Fibroblast of the aortic adventitia (primary cell): ENCODE data around the gene HOXC11. TPM values are rescaled to one million over a fixed set of nuclear protein-coding genes. Genes with fewer than 3 reads are reported as not detected.

ENCODE experiments used
- DNase-seq: peaks from one replicate; pipeline ENCODE4 v3.0.0-alpha.2; 2010; ENCODE audit warnings: low read depth
- H3K4me3 ChIP-seq: 2 replicates; pipeline ENCODE4 v1.5.1; 2011; ENCODE audit warnings: low read depth, mild to moderate bottlenecking, control low read depth, low read length, moderate library complexity
- total RNA-seq: library from RNA; depleted of rRNA; stranded (reverse); fragments of >200 nt; gene quantifications from 2 replicates; pipeline ENCODE4 v1.2.3, GENCODE V29; 2012; ENCODE audit warnings: low replicate concordance
- TF ChIP-seq, protein P1 (sequence below): IDR thresholded peaks from 2 replicates; pipeline ENCODE4 v1.5.1; 2011; ENCODE audit warnings: mild to moderate bottlenecking, low read length, control low read depth, inconsistent platforms; ENCODE audit not compliant: insufficient read depth

Gene HOXC11
- total RNA-seq, 1 donor: not detected

DNA sequence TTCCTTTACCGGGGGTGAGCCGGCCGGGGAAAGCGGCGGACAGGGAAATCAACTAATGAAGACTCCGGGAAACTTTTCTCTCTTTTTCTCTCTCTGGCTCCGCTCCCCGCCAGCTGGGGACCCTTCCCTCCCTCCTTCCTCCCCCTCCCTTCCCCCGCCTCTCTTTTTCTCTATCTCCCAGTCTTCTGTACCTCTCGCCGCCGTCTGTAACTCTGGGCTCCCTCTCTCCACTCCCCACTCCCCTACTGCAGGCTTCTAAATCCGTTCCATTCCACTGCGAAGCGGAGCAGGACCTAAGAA, 6.9 kb upstream of the HOXC11 start:
- DNase-seq: no peak
- H3K4me3 ChIP-seq: no peak overlapping the region
- TF ChIP-seq, protein P1, sequence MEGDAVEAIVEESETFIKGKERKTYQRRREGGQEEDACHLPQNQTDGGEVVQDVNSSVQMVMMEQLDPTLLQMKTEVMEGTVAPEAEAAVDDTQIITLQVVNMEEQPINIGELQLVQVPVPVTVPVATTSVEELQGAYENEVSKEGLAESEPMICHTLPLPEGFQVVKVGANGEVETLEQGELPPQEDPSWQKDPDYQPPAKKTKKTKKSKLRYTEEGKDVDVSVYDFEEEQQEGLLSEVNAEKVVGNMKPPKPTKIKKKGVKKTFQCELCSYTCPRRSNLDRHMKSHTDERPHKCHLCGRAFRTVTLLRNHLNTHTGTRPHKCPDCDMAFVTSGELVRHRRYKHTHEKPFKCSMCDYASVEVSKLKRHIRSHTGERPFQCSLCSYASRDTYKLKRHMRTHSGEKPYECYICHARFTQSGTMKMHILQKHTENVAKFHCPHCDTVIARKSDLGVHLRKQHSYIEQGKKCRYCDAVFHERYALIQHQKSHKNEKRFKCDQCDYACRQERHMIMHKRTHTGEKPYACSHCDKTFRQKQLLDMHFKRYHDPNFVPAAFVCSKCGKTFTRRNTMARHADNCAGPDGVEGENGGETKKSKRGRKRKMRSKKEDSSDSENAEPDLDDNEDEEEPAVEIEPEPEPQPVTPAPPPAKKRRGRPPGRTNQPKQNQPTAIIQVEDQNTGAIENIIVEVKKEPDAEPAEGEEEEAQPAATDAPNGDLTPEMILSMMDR: no peak

DNA sequence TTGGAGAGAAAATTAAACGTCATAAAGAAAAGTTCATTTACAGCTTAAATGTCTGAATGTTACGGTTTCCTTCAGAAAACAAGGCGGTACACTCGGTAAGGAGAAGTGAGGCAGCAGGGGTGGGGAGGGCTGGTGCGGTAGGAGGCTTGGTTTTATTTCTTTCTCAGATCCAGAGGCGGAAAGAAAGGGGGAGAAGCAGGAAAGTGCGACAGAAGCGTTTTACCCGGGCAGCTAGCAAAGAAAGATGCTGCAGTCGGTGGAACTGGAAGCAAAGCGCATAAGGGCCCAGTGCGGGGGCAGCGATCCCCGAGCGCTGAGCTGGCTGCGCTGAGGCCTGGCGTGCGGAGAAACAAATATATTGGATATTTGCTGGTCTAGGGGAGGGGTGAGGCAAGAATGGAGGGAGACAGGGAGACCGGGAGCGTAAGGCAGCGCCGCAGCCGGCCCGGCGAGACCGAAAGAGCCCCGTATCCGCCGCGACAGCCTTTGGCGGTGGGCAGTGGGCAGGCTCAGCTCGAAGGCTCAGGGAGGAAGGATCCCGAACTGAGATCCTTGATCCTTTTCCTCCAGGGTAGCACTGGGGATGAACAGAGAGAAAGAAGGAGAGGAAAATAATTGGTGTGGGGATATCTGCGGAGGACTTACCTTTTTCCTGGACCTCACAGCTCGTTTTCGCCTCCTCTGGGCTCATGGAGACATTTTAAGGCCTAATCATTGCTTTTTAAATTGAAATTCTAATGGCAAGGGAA, 6.4 kb upstream of the HOXC11 start:
- TF ChIP-seq, protein P1: no peak
- DNase-seq: no peak
- H3K4me3 ChIP-seq: no peak overlapping the region

DNA sequence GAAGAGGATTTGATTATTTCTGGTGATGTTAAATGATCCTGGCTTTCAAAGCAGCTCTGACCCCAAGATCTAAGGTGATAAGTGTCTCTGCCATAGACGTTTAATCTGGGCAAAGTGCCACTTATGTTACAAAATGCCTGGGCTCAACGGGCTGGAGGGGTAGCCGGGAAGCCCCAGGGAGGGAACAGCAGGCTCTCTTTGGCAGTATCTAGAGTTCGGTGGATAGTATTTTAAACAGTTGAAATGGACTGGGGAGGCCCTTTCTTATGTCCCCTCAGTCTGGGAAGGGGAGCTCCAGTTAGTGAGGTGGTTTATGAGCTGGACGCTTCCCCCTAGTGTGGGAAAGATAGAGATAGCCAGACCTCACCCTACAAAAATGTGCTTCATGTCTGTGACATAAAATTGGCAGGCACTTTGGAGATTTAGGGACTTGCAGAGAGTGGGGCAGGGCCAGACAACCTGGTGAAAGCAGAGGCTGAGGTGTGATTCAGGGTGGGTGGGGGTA, 5.5 kb upstream of the HOXC11 start:
- H3K4me3 ChIP-seq: no peak overlapping the region
- DNase-seq: no peak
- TF ChIP-seq, protein P1: no peak

DNA sequence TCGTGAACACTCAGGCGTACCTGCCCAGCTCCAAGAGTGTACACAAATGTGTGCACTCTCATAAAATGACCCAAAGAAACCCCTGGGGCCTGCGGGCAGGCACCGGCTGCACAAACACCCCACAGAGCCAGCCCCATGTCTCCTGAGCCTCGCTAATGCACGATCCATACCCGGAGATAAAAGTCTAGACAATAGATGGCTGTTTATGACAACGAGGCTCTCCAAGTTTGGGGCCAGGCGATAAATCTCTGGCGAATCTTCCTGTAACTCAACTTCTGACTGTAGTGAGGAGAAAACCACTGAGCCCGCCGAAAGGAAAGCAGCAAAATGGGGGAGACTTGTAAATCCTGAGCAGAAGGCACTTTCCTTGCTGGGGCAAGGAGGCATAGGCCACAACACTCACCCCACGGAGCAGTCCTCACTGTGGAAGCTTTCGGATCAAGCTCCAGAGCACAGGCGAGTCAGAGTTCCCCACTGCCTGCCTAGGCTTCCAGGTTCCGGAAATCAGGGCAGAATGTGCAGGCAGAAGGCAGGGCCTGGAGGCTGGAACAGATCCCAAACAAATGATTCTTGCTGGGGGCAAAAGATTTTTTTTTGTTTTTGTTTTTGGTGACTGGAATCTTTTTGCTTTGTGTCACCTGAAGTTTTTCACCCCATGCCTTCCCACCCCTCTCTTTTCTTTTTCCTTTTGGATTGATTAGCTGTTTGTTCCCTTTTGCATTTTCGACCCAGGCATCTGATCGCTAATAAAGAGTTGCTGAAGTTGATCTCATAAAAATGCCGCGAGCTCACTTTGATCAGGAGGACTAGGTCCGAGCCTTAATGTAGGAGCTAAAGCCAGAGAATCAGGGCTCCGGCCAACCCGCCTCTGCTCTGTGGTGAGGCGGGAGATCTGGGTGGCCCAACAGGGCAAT, 4.5 kb upstream of the HOXC11 start:
- DNase-seq: no peak
- TF ChIP-seq, protein P1: no peak
- no peak overlapping the region for H3K4me3 ChIP-seq

DNA sequence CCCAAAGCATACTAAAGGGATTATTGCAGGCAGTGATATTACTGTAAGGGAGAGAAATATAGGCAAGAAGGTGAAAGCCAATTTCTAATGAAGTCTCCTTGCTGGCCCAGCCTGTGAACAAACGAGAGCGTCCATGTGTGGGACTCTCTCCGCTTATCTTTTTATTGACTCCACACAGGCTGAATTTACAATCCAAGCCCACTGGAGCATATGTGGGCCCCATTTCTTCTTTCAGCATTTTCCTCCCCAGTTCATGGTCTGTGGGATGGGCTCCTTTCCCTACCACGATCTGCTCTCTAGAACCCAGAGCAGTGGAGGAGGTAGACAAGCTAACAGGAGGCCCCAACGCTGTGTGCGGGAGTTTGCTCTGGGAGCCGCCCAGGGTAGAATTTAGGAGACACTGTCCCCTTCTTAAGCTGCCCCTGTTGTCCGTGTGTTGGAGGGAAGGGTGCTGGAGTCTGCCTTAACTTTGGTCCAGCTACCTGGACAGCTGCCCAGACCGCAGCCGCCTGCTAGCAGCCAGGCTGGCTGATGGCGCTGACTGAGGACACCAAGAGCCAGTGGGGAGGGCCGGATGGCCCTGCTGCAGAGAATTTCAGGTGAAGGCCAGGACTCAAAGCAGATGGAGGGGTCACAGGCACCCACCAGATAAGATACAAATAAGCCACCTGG, 3.2 kb upstream of the HOXC11 start:
- DNase-seq: no peak
- no peak overlapping the region for H3K4me3 ChIP-seq
- TF ChIP-seq, protein P1: no peak

DNA sequence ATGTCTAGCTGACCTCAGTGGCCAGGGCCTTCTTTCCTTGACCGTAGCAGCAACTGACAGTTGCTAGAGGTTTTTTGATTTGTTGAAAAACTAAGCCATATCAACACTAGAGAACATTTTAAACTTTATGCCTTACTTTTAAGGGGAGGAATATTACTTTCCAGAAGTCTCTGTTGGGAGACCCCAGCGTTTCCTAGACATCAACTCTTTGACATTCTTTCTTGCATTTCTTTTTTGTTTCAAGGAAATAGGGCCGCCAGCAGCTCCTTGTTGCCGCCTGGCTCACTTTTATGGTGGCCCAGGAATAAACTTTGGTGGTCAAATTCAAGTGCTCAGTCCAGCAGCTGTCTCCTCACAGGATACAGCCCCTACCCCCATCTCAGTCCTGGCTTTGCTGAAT, 2.5 kb upstream of the HOXC11 start:
- TF ChIP-seq, protein P1: no peak
- DNase-seq: no peak
- no peak overlapping the region for H3K4me3 ChIP-seq
